ENCODE measurements around the gene PRSS53. TPM values are rescaled to one million over a fixed set of nuclear protein-coding genes. Genes with fewer than 3 reads are reported as not detected.
A peak's percentile ranks its signal among the peaks of the same experiment; 100 is the strongest.

The PRSS53 gene
- total RNA-seq, 1 donor from 2014 or later, result 4.9 TPM

- peak overlapping the region; percentile 40 for H3K27ac Mint-ChIP-seq
- peaks cover 8% of the 10 kb centered on the region for H3K4me1 Mint-ChIP-seq
- H3K9me3 Mint-ChIP-seq, result no peaks in the 10 kb centered on the region
- H3K36me3 Mint-ChIP-seq, result peaks cover 19% of the 10 kb centered on the region
- no peak for TF ChIP-seq CTCF (IDR thresholded peaks at IDR 0.05; ENCODE audit: unreplicated experiment)
- H3K4me3 Mint-ChIP-seq, result no peak overlapping the region
- DNase-seq (ENCODE audit: low spot score in 2 of 2, unreplicated experiment in 2 of 2), result no peak
- no peaks in the 10 kb centered on the region for H3K27me3 Mint-ChIP-seq (ENCODE audit: low read depth)
Measured at GRCh38 chr16:31113121-31114120, 24.7 kb upstream of the PRSS53 start.

- TF ChIP-seq CTCF (IDR thresholded peaks at IDR 0.05; ENCODE audit: unreplicated experiment), result no peak
- Mint-ChIP-seq H3K4me1 (peaks cover 6% of the 10 kb centered on the region), H3K9me3 (no peaks in the 10 kb centered on the region), H3K27me3 (ENCODE audit: low read depth) (no peaks in the 10 kb centered on the region), H3K27ac (no peak overlapping the region), H3K36me3 (peaks cover 19% of the 10 kb centered on the region), H3K4me3 (no peak overlapping the region)
- no peak for DNase-seq (ENCODE audit: low spot score in 2 of 2, unreplicated experiment in 2 of 2)
Measured at GRCh38 chr16:31112711-31113110, 24.0 kb upstream of the PRSS53 start.

- no peak for TF ChIP-seq CTCF (IDR thresholded peaks at IDR 0.05; ENCODE audit: unreplicated experiment)
- Mint-ChIP-seq H3K4me1 (peaks cover 6% of the 10 kb centered on the region), H3K27me3 (ENCODE audit: low read depth) (no peaks in the 10 kb centered on the region), H3K27ac (no peak overlapping the region), H3K4me3 (no peak overlapping the region), H3K9me3 (no peaks in the 10 kb centered on the region), H3K36me3 (peaks cover 19% of the 10 kb centered on the region)
- no peak for DNase-seq (ENCODE audit: low spot score in 2 of 2, unreplicated experiment in 2 of 2)
Measured at GRCh38 chr16:31111881-31112466, 23.2 kb upstream of the PRSS53 start.

- no peak for DNase-seq (ENCODE audit: low spot score in 2 of 2, unreplicated experiment in 2 of 2)
- Mint-ChIP-seq H3K4me1 (peaks cover 6% of the 10 kb centered on the region), H3K27ac (no peak overlapping the region), H3K36me3 (peaks cover 19% of the 10 kb centered on the region), H3K4me3 (peak overlapping the region; percentile 71), H3K27me3 (ENCODE audit: low read depth) (no peaks in the 10 kb centered on the region), H3K9me3 (no peaks in the 10 kb centered on the region)
- no peak for TF ChIP-seq CTCF (IDR thresholded peaks at IDR 0.05; ENCODE audit: unreplicated experiment)
Measured at GRCh38 chr16:31110106-31111034, 21.6 kb upstream of the PRSS53 start.

GRCh38 chr16:31109622-31110021 is 20.9 kb upstream of the PRSS53 start:
- peak overlapping the region; percentile 71 for H3K4me3 Mint-ChIP-seq
- H3K27ac Mint-ChIP-seq, result peak overlapping the region; percentile 61
- H3K4me1 Mint-ChIP-seq, result peaks cover 6% of the 10 kb centered on the region
- DNase-seq (ENCODE audit: low spot score in 2 of 2, unreplicated experiment in 2 of 2), result no peak
- no peaks in the 10 kb centered on the region for H3K9me3 Mint-ChIP-seq
- peaks cover 19% of the 10 kb centered on the region for H3K36me3 Mint-ChIP-seq
- no peaks in the 10 kb centered on the region for H3K27me3 Mint-ChIP-seq (ENCODE audit: low read depth)
- TF ChIP-seq CTCF (IDR thresholded peaks at IDR 0.05; ENCODE audit: unreplicated experiment), result no peak
